HG03460 (cell line): ENCODE measurements around the gene MAGEF1.

Experiments used
- ATAC-seq: cut with Tn5 transposase; IDR thresholded peaks from one replicate; pipeline ENCODE4 v1.9.1; 2021; ENCODE audit not compliant: unreplicated experiment

Gene MAGEF1

GRCh38 chr3:184672977-184673870 is 38.6 kb downstream of the MAGEF1 start:
- ATAC-seq = no peak

GRCh38 chr3:184672335-184672734 is 39.5 kb downstream of the MAGEF1 start:
- ATAC-seq = no peak

GRCh38 chr3:184670091-184670602 is 41.7 kb downstream of the MAGEF1 start:
- no peak for ATAC-seq

GRCh38 chr3:184669578-184669977 is 42.3 kb downstream of the MAGEF1 start:
- ATAC-seq = no peak

- no peak for ATAC-seq
Measured at GRCh38 chr3:184666442-184666841, 45.4 kb downstream of the MAGEF1 start.

GRCh38 chr3:184665101-184665500 is 46.8 kb downstream of the MAGEF1 start:
- no peak for ATAC-seq

GRCh38 chr3:184663756-184664155 is 48.1 kb downstream of the MAGEF1 start:
- ATAC-seq = no peak

- no peak for ATAC-seq
Measured at GRCh38 chr3:184663356-184663755, 48.5 kb downstream of the MAGEF1 start.

GRCh38 chr3:184662187-184662586 is 49.7 kb downstream of the MAGEF1 start:
- ATAC-seq = no peak

- no peak for ATAC-seq
Measured at GRCh38 chr3:184660931-184661330, 50.9 kb downstream of the MAGEF1 start.
